Breast epithelium (tissue), 3 donors: ENCODE data around the gene CLRN1.

Experiments used
- POLR2AphosphoS5 ChIP-seq, 3 donors: sonication (generic); formaldehyde crosslinking; IDR thresholded peaks; one replicate each; pipeline ENCODE4 v1.6.1; 2017; ENCODE audit warnings: antibody characterized with exemption in 3 of 3
- TF ChIP-seq, protein P1 (sequence below), 3 donors: fragments of 450-650 bp; IDR thresholded peaks; one replicate each; pipeline ENCODE4 v1.5.1; 2016 to 2017; ENCODE audit warnings: antibody characterized with exemption in 3 of 3, mild to moderate bottlenecking in 3 of 3, moderate library complexity in 3 of 3

DNA sequence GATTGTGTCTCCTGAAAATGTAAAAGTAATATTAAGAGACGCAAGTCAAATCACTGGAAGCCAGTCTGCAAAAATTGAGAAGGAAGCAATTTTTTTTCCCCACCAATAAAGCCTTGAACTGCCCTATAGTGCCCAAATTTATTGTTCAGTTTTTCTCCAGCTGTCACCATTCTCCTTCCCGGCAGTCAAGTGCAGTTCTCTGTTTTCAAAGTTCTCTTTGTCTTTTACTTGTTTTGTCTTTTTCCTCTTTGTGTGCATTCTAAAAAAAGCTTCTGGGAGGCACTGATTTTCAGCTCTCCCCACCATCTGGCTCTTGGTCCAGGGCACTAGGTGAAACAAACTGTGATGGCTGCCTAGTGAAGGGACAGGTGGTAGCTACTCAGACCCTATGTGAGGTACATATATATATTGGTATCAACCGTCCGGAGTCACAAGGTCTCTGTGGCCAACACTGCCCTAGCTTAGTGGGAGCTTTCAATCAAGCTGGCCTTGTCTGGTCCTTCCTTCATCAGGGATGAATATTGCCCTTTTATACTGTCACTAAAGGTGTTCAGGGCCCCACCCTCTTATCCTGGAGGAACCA lies 6.1 kb upstream of the CLRN1 start:
- TF ChIP-seq, protein P1, sequence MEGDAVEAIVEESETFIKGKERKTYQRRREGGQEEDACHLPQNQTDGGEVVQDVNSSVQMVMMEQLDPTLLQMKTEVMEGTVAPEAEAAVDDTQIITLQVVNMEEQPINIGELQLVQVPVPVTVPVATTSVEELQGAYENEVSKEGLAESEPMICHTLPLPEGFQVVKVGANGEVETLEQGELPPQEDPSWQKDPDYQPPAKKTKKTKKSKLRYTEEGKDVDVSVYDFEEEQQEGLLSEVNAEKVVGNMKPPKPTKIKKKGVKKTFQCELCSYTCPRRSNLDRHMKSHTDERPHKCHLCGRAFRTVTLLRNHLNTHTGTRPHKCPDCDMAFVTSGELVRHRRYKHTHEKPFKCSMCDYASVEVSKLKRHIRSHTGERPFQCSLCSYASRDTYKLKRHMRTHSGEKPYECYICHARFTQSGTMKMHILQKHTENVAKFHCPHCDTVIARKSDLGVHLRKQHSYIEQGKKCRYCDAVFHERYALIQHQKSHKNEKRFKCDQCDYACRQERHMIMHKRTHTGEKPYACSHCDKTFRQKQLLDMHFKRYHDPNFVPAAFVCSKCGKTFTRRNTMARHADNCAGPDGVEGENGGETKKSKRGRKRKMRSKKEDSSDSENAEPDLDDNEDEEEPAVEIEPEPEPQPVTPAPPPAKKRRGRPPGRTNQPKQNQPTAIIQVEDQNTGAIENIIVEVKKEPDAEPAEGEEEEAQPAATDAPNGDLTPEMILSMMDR (IDR thresholded peaks at IDR 0.05): no peak
- TF ChIP-seq POLR2AphosphoS5 (IDR thresholded peaks at IDR 0.05): no peak
